D721Med (cell line): Measurements from ENCODE around the gene PILRB.
"Not testable (repeated sequence)": the region's sequence is repeated elsewhere in the genome, so short reads cannot be mapped to it uniquely, and the experiment has no call there.

Experiments
- DNase-seq: peaks from one replicate; pipeline ENCODE4 v3.0.0; 2011; ENCODE audit warnings: low spot score; ENCODE audit not compliant: insufficient read length
- FAIRE-seq: peaks from 2 replicates; lab custom pipeline; 2011; peaks lifted over from hg19 to GRCh38; lab: Jason Lieb, UNC
- TF ChIP-seq, protein P1 (sequence below): IDR thresholded peaks from 2 replicates; pipeline ENCODE4 v1.5.1; 2012; ENCODE audit warnings: mild to moderate bottlenecking, control low read depth; ENCODE audit not compliant: insufficient read depth; ENCODE audit errors: missing control alignments

The PILRB gene

DNA sequence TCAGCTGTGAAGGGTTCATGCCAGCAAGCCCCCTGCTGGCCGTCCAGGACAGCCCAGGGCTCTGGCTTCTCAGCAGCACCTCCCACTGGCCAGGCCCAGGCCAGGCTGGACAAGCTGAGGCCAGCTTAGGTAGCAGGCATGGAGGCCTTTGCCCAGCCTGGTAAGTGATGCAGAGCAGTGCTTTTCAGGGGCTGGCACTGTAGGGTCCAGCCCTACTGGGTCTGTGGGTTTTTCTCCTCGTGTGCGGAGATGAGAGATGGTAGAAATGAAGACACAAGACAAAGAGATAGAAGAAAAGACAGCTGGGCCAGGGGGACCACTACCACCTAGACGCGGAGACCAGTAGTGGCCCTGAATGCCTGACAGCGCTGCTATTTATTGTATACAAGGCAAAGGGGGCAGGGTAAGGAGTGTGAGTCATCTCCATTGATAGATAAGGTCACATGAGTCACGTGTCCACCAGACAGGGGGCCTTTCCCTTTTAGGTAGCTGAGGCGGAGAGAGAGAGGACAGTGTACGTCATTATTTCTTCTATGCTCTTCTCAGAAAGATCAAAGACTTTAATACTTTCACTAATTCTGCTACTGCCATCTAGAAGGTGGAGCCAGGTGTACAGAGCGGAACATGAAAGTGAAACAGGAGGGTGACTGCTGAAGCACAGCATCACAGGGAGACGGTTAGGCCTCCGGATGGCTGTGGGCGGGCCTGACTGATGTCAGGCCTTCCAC lies 13.2 kb upstream of the PILRB start:
- TF ChIP-seq, protein P1, sequence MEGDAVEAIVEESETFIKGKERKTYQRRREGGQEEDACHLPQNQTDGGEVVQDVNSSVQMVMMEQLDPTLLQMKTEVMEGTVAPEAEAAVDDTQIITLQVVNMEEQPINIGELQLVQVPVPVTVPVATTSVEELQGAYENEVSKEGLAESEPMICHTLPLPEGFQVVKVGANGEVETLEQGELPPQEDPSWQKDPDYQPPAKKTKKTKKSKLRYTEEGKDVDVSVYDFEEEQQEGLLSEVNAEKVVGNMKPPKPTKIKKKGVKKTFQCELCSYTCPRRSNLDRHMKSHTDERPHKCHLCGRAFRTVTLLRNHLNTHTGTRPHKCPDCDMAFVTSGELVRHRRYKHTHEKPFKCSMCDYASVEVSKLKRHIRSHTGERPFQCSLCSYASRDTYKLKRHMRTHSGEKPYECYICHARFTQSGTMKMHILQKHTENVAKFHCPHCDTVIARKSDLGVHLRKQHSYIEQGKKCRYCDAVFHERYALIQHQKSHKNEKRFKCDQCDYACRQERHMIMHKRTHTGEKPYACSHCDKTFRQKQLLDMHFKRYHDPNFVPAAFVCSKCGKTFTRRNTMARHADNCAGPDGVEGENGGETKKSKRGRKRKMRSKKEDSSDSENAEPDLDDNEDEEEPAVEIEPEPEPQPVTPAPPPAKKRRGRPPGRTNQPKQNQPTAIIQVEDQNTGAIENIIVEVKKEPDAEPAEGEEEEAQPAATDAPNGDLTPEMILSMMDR, result peak; percentile 41
- FAIRE-seq, DNase-seq: not testable (repeated sequence)

DNA sequence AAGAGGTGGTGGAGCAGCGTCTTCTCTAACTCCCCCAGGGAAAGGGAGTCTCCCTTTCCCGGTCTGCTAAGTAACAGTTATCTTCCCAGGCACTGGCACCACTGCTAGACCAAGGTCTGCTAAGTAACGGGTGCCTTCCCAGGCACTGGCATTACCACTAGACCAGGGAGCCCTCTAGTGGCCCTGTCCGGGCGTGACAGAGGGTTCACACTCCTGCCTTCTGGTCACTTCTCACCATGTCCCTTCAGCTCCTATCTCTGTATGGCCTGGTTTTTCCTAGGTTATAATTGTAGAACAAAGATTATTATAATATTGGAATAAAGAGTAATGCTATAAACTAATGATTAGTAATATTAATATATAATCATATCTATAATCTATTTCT lies 12.6 kb upstream of the PILRB start:
- TF ChIP-seq, protein P1, result peak; percentile 41
- DNase-seq, FAIRE-seq: not testable (repeated sequence)

DNA sequence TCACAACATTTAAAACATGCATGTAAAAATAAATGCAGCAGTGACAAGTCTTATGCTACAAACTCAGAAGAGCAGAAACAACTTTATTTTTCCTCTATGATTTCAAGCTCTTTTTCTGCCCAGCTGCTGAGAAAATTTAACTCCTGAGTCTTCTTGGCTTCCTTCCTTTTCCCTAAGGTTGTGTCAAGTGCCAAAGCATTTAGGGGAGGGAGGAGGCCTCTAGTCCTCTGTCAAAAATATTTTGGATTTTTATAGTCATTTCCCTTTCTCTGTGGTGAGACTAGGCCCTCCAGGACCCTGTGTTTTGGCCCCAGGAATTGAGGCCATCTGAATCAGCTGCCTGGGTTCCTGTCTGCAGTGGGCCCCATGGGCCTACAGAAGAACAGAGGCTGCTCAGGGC lies 11.0 kb upstream of the PILRB start:
- TF ChIP-seq, protein P1, result no peak
- FAIRE-seq, result no peak
- no peak for DNase-seq

DNA sequence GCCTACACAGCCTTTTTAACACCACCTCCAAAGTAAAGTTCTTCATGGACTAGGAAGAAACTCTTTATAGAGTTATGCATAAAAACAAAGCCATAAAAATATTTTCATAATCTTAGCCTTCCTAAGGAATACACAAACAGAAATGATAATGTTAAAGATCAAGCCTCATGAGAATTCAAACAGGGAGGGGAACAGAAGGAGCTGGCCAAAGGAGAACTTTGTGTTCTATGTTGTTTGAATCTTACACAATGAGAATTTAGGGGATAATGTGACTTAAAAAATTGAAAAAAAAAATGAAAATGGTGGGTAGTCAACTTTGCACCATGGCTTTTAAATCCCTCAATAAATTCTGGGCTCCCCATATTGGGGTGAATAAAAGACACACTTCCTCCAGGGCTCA lies 9.1 kb upstream of the PILRB start:
- TF ChIP-seq, protein P1, result no peak
- no peak for FAIRE-seq

DNA sequence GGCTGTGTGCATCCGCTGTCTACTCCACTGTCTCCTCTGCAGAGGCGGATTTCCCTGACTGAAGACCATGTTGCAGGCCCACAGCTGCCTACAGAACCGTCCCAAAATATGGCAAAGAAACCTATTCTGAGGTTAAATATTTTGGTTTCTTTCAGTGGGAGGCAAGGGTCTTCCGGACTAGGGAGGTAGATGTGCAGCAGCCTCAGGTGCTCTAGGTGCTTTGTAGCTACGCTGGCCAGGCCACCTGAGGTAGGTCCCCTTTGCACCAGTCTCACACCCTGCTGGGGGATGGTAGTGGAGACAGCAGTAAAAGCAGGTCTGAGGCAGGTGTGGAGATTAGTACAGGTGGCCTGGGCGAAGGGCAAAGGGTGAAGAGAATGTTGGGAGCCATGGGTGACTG lies 8.2 kb upstream of the PILRB start:
- no peak for FAIRE-seq
- DNase-seq, result no peak
- TF ChIP-seq, protein P1, result no peak

More for the DNA sequence above, 9.1 kb upstream of the PILRB start:
- DNase-seq, result no peak

DNA sequence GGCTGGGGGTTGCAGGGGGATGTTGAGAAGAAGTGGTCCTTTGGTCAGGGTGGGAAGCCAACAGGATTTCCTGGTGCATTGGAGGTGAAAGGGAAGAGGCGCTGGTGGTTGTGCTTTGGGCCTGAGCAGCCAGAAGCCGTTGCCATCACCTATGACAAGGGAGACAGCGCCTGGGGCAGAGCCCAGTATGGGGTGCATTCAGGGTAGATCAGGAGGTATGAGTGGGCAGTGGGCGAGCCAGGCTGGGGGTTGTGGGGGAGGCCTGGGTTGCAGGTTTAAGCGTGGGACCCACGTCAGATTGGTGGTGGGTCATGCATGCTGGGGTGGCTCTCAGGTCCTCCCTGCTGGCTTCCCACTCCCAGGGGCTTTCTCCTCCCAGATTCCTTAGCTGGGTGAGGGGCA lies 6.3 kb upstream of the PILRB start:
- no peak for FAIRE-seq
- TF ChIP-seq, protein P1, result no peak
- DNase-seq, result no peak

DNA sequence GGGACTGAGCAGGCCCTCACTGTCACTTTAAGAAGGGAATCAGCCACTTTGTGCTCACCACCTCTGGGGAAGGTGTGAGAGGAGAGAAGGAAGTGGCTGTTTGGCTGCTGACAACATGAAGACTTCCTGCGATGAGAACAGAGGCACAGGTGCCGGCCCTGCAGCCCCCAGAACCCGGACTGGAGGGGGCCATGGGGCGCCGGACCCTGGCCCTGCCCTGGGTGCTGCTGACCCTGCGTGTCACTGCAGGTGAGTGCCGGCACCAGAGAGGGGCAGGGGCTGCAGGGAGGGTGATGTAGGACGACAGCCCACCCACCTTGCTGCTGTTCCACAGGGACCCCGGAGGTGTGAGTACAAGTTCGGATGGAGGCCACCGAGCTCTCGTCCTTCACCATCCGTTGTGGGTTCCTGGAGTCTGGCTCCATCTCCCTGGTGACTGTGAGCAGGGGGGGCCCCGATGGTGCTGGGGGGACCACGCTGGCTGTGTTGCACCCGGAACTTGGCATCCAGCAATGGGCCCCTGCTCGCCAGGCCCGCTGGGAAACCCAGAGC lies 5.6 kb upstream of the PILRB start:
- not testable (repeated sequence) for DNase-seq, FAIRE-seq
